Measurements from ENCODE around the gene PCDHGB7. TPM values are rescaled to one million over a fixed set of nuclear protein-coding genes. Genes with fewer than 3 reads are reported as not detected.

PCDHGB7 gene
- total RNA-seq, 4 donors from 2014 or later = 4.0 to 5.8 (median 4.3) TPM

DNA sequence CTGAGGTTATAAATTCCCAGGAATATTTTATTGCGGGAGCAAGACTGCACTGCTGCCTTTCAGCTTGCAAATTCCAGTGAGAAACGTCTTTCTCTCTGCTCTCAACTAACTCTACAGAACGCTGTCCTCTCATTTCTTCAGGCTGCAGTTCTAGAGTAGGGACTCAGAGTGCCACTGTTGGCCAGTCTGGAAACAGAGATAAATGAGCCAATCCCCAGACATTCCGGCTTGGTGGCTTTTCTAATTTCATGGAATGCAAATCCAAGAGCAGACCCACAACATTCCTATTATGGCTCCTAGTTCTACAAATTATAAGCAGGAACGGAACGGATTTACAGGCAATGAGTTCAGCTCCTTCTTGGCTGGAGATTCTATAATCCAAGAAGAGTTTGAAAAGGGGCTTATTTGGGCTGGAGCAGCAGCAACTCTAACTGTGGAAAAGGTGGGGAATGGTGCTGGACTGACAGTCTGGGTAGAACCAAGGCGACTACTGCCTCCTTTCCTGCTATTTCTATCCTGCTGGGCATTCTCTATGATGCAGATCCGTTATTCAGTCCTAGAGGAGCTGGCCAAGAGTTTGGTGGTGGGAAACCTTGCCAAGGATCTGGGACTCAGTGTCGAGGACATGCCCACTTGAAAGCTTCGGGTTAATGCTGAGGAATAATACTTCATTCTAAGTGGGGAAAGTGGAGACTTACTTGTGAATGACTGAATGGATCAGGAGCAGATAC lies 22.1 kb downstream of the PCDHGB7 start:
- no peaks in the 10 kb centered on the region for H3K4me1 ChIP-seq
- peaks cover 0 to 31% (median 0%) of the 10 kb centered on the region in 4 donors for H3K9me3 ChIP-seq
- no peak overlapping the region for H3K27ac ChIP-seq
- H3K36me3 ChIP-seq = no peaks in the 10 kb centered on the region
- DNase-seq = no peak
- no peaks in the 10 kb centered on the region for H3K27me3 ChIP-seq
- no peak overlapping the region for H3K4me3 ChIP-seq
- no peak for TF ChIP-seq POLR2A (IDR thresholded peaks at IDR 0.05)
- TF ChIP-seq, protein P1, sequence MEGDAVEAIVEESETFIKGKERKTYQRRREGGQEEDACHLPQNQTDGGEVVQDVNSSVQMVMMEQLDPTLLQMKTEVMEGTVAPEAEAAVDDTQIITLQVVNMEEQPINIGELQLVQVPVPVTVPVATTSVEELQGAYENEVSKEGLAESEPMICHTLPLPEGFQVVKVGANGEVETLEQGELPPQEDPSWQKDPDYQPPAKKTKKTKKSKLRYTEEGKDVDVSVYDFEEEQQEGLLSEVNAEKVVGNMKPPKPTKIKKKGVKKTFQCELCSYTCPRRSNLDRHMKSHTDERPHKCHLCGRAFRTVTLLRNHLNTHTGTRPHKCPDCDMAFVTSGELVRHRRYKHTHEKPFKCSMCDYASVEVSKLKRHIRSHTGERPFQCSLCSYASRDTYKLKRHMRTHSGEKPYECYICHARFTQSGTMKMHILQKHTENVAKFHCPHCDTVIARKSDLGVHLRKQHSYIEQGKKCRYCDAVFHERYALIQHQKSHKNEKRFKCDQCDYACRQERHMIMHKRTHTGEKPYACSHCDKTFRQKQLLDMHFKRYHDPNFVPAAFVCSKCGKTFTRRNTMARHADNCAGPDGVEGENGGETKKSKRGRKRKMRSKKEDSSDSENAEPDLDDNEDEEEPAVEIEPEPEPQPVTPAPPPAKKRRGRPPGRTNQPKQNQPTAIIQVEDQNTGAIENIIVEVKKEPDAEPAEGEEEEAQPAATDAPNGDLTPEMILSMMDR (IDR thresholded peaks at IDR 0.05) = no peak

DNA sequence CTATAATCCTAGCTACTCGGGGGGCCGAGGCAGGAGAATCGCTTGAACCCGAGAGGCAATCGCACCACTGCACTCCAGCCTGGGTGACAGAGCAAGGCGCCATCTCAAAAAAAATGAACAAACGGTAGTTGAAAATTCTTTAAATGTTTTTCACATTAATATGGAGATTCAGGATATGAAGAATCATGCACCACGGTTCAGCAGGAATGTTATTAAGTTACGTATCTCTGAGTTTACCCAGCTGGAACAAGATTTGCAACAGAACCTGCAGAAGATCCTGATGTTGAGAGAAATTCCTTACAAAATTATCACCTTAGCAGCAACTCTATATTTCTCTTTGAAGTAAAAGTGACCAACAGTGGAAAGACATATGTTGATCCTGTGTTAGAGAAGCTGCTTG lies 22.9 kb downstream of the PCDHGB7 start:
- DNase-seq = no peak
- TF ChIP-seq, protein P1 (IDR thresholded peaks at IDR 0.05) = no peak
- no peak for TF ChIP-seq POLR2A (IDR thresholded peaks at IDR 0.05)
- no peaks in the 10 kb centered on the region for H3K36me3 ChIP-seq
- no peaks in the 10 kb centered on the region for H3K4me1 ChIP-seq
- H3K4me3 ChIP-seq = no peak overlapping the region
- no peaks in the 10 kb centered on the region for H3K27me3 ChIP-seq
- no peak overlapping the region for H3K27ac ChIP-seq
- peaks cover 0 to 37% (median 0%) of the 10 kb centered on the region in 4 donors for H3K9me3 ChIP-seq

DNA sequence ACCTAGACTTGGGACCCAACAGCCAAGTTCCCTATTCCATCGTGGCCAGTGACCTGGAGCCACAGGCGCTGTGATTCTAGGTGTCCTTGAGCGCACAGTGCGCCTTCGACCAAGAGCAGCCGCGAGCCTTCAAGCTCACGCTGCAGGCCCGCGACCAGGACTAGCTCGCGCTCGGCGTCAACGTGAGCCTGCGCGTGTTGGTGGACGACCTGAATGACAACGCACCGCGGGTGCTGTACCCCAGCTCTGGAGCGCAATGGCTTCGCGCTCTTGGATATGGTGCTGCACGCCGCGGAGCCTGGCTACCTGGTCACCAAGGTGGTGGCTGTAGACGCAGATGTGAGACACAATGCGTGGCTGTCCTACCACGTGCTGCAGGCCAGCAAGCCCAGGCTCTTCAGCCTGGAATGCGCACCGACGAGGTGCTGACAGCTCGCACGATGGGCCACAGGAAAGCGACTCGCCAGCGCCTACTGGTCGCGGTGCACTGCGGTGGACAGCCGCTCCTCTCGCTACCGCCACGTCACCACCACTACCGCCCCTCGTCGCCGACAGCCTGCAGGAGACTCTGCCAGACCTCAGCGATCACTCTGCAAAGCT lies 24.2 kb downstream of the PCDHGB7 start:
- no peak for DNase-seq
- no peaks in the 10 kb centered on the region for H3K36me3 ChIP-seq
- TF ChIP-seq, protein P1 (IDR thresholded peaks at IDR 0.05) = no peak
- H3K9me3 ChIP-seq = peaks cover 0 to 34% (median 0%) of the 10 kb centered on the region in 4 donors
- H3K4me3 ChIP-seq = no peak overlapping the region
- H3K27ac ChIP-seq = no peak overlapping the region
- H3K27me3 ChIP-seq = no peaks in the 10 kb centered on the region
- H3K4me1 ChIP-seq = no peaks in the 10 kb centered on the region

DNA sequence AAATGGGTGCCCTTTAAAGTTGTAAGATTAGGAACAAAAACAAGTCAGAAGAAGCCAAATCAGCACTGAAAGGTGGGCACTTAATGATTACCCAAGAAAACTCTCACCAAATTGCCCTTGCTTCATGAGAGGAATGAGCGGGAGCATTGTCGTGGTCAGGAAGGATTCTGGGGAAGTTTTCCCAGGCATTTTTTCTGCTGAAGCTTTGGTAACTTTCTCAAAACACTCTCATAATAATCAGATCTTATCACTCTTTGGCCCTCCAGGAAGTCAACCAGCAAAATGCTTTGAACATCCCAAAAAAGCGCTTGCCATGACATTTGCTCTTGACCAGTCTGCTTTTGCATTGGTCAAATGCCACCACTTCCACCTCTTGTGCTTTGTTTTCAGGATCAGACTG lies 47.9 kb downstream of the PCDHGB7 start:
- TF ChIP-seq, protein P1 (IDR thresholded peaks at IDR 0.05) = no peak
- TF ChIP-seq POLR2A (IDR thresholded peaks at IDR 0.05) = no peak
- Histone ChIP-seq H3K4me3 (no peak overlapping the region), H3K4me1 (no peaks in the 10 kb centered on the region), H3K36me3 (no peaks in the 10 kb centered on the region), H3K27ac (no peak overlapping the region), H3K9me3 (no peaks in the 10 kb centered on the region), H3K27me3 (no peaks in the 10 kb centered on the region)
- no peak for DNase-seq

Other genes starting within 250 kb of the PCDHGB7 start
- gene PCDHB7, start 245.0 kb upstream of the PCDHGB7 start, total RNA-seq = under 1 TPM in 2 of 4 donors, not detected in 2; 0.53 to 0.54 TPM
- gene PCDHB8, start 239.9 kb upstream of the PCDHGB7 start, total RNA-seq = not detected
- 1 to 10 TPM in 1 of 4 donors, under 1 TPM in 2, not detected in 1; 0.35 to 5.8 (median 0.40) TPM for gene PCDHB16, start 235.3 kb upstream of the PCDHGB7 start, total RNA-seq
- gene PCDHB9, start 230.5 kb upstream of the PCDHGB7 start, total RNA-seq = 1 to 10 TPM in 1 of 4 donors, under 1 TPM in 3; 0.18 to 1.7 (median 0.39) TPM
- gene PCDHB10, start 225.3 kb upstream of the PCDHGB7 start, total RNA-seq = under 1 TPM in 3 of 4 donors, not detected in 1; 0.54 to 0.83 (median 0.76) TPM
- 1 to 10 TPM in 1 of 4 donors, under 1 TPM in 1, not detected in 2; 0.27 to 2.8 TPM for gene PCDHB11, start 218.1 kb upstream of the PCDHGB7 start, total RNA-seq
- gene PCDHB12, start 209.0 kb upstream of the PCDHGB7 start, total RNA-seq = 1 to 10 TPM in 1 of 4 donors, under 1 TPM in 3; 0.35 to 4.1 (median 0.88) TPM
- under 1 TPM; 0.13 to 0.83 (median 0.32) TPM for gene PCDHB13, start 203.8 kb upstream of the PCDHGB7 start, total RNA-seq
- 1 to 10 TPM in 1 of 4 donors, under 1 TPM in 2, not detected in 1; 0.19 to 1.1 (median 0.54) TPM for gene PCDHB14, start 194.3 kb upstream of the PCDHGB7 start, total RNA-seq
- gene PCDHB15, start 172.3 kb upstream of the PCDHGB7 start, total RNA-seq = under 1 TPM in 2 of 4 donors, not detected in 2; 0.27 to 0.35 TPM
- 1 to 10 TPM; 1.1 to 4.1 (median 2.9) TPM for gene SLC25A2, start 113.6 kb upstream of the PCDHGB7 start, total RNA-seq
- 10 to 100 TPM; 42.2 to 80.0 (median 47.5) TPM for gene TAF7, start 96.9 kb upstream of the PCDHGB7 start, total RNA-seq
- gene PCDHGA1, start 87.2 kb upstream of the PCDHGB7 start, total RNA-seq = 1 to 10 TPM in 1 of 4 donors, not detected in 3; 1.7 TPM
- gene PCDHGA2, start 78.9 kb upstream of the PCDHGB7 start, total RNA-seq = 1 to 10 TPM in 2 of 4 donors, under 1 TPM in 1, not detected in 1; 0.57 to 1.7 (median 1.1) TPM
- 1 to 10 TPM in 1 of 4 donors, under 1 TPM in 2, not detected in 1; 0.40 to 1.7 (median 0.76) TPM for gene PCDHGA3, start 73.8 kb upstream of the PCDHGB7 start, total RNA-seq
- under 1 TPM in 3 of 4 donors, not detected in 1; 0.27 to 0.53 (median 0.47) TPM for gene PCDHGB1, start 67.6 kb upstream of the PCDHGB7 start, total RNA-seq
- gene PCDHGA4, start 62.7 kb upstream of the PCDHGB7 start, total RNA-seq = 1 to 10 TPM in 2 of 4 donors, under 1 TPM in 2; 0.27 to 3.3 (median 0.81) TPM
- gene PCDHGB2, start 57.7 kb upstream of the PCDHGB7 start, total RNA-seq = 1 to 10 TPM; 1.2 to 5.8 (median 1.6) TPM
- gene PCDHGA5, start 53.5 kb upstream of the PCDHGB7 start, total RNA-seq = 10 to 100 TPM in 1 of 4 donors, 1 to 10 TPM in 2, under 1 TPM in 1; 0.94 to 10.7 (median 1.7) TPM
- gene PCDHGB3, start 47.4 kb upstream of the PCDHGB7 start, total RNA-seq = 1 to 10 TPM; 1.6 to 5.0 (median 2.0) TPM
- 1 to 10 TPM in 2 of 4 donors, under 1 TPM in 2; 0.70 to 4.1 (median 1.0) TPM for gene PCDHGA6, start 43.8 kb upstream of the PCDHGB7 start, total RNA-seq
- 1 to 10 TPM in 2 of 4 donors, under 1 TPM in 2; 0.35 to 2.5 (median 0.95) TPM for gene PCDHGA7, start 34.9 kb upstream of the PCDHGB7 start, total RNA-seq
- gene PCDHGB4, start 30.0 kb upstream of the PCDHGB7 start, total RNA-seq = 1 to 10 TPM; 1.1 to 3.3 (median 1.9) TPM
- 1 to 10 TPM in 2 of 4 donors, under 1 TPM in 2; 0.35 to 2.5 (median 1.1) TPM for gene PCDHGA8, start 25.0 kb upstream of the PCDHGB7 start, total RNA-seq
- 1 to 10 TPM; 2.3 to 9.1 (median 2.9) TPM for gene PCDHGB5, start 19.7 kb upstream of the PCDHGB7 start, total RNA-seq
- 10 to 100 TPM in 1 of 4 donors, 1 to 10 TPM in 3; 1.9 to 17.3 (median 4.0) TPM for gene PCDHGA9, start 14.9 kb upstream of the PCDHGB7 start, total RNA-seq
- gene PCDHGB6, start 9.7 kb upstream of the PCDHGB7 start, total RNA-seq = 1 to 10 TPM; 1.1 to 7.4 (median 3.3) TPM
- 1 to 10 TPM; 3.2 to 7.7 (median 4.2) TPM for gene PCDHGA10, start 4.7 kb upstream of the PCDHGB7 start, total RNA-seq
- 1 to 10 TPM; 1.1 to 5.0 (median 2.4) TPM for gene PCDHGA11, start 3.4 kb downstream of the PCDHGB7 start, total RNA-seq
- 10 to 100 TPM in 1 of 4 donors, 1 to 10 TPM in 3; 1.4 to 12.4 (median 4.7) TPM for gene PCDHGA12, start 12.8 kb downstream of the PCDHGB7 start, total RNA-seq
- 10 to 100 TPM; 10.2 to 29.7 (median 16.7) TPM for gene PCDHGC3, start 58.3 kb downstream of the PCDHGB7 start, total RNA-seq
- 10 to 100 TPM in 1 of 4 donors, 1 to 10 TPM in 3; 1.7 to 11.3 (median 5.3) TPM for gene PCDHGC4, start 67.4 kb downstream of the PCDHGB7 start, total RNA-seq
- 1 to 10 TPM in 1 of 4 donors, under 1 TPM in 2, not detected in 1; 0.67 to 1.4 (median 0.95) TPM for gene PCDHGC5, start 71.4 kb downstream of the PCDHGB7 start, total RNA-seq
- gene DIAPH1, start 201.3 kb downstream of the PCDHGB7 start, total RNA-seq = 100 to 1,000 TPM in 2 of 4 donors, 10 to 100 TPM in 2; 98.2 to 115 (median 102) TPM
- 10 to 100 TPM; 31.2 to 55.6 (median 47.9) TPM for gene HDAC3, start 219.2 kb downstream of the PCDHGB7 start, total RNA-seq
- gene RELL2, start 219.3 kb downstream of the PCDHGB7 start, total RNA-seq = 10 to 100 TPM in 3 of 4 donors, 1 to 10 TPM in 1; 8.0 to 13.2 (median 10.6) TPM
- 100 to 1,000 TPM in 1 of 4 donors, 10 to 100 TPM in 3; 19.8 to 116 (median 45.7) TPM for gene FCHSD1, start 233.7 kb downstream of the PCDHGB7 start, total RNA-seq